Peyer's patch (tissue), 4 donors: ENCODE measurements around the gene UBR2.

Experiments
- CTCF ChIP-seq, 6 experiments: fragments of 450-650 bp in 4 of 6; fragments of 200-600 bp in 2 of 6; sonication (generic) in 1 of 6; IDR thresholded peaks; one replicate each; pipeline ENCODE4 v1.5.1; 2017 to 2019; ENCODE audit warnings: antibody characterized with exemption in 6 of 6, mild to moderate bottlenecking in 3 of 6, moderate library complexity in 1 of 6
- POLR2A ChIP-seq, 2 donors: fragments of 450-650 bp; IDR thresholded peaks; one replicate each; pipeline ENCODE4 v1.5.1; 2017; ENCODE audit warnings: antibody characterized with exemption in 2 of 2, mild to moderate bottlenecking in 2 of 2, moderate library complexity in 2 of 2

DNA sequence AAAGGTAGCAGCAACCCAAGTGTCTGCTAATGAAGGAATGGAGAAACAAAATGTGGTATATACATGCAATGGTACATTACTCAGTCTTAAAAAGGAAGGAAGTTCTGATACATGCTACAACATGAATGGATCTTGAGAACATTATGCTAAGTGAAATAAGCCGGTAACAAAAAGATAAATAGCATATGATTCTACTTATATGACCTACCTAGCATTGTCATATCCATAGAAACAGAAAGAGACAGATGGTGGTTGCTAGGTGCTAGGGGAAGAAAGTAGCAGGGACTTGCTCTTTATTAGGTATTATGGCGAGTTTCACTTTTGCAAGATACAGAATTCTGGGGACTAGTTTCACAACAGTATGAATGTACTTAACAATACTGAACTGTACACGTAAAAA, 46.6 kb downstream of the UBR2 start:
- no peak for TF ChIP-seq CTCF (IDR thresholded peaks at IDR 0.05)
- no peak for TF ChIP-seq POLR2A (IDR thresholded peaks at IDR 0.05)
